IMR-90 (cell line): ENCODE data around the gene LMNTD2. TPM values are rescaled to one million over a fixed set of nuclear protein-coding genes. Genes with fewer than 3 reads are reported as not detected.

Source experiments
- ATAC-seq: fragments of 200-7000 bp; cut with Tn5 transposase; 2 replicates; pipeline ENCODE4 v1.9.1; 2020; ENCODE audit warnings: low read depth, mild to moderate bottlenecking, moderate library complexity
- BruUV-seq: library from RNA; stranded (reverse); fragments of 400-500 nt; replicated peaks from 2 replicates; lab custom pipeline; 2021; lab: Mats Ljungman, UMichigan
- CTCF ChIA-PET: fragments of 300-600 bp; formaldehyde crosslinking; extraction: SDS; loops from one replicate; lab custom pipeline; 2021; ENCODE audit warnings: antibody characterized with exemption; lab: Yijun Ruan, JAX
- POLR2A ChIA-PET: fragments of 300-600 bp; sonication (Branson Sonifier 250); formaldehyde crosslinking; loops from one replicate; lab custom pipeline; 2022; ENCODE audit warnings: antibody characterized with exemption; ENCODE audit not compliant: unreplicated experiment; lab: Charles Lee
- DNase-seq: peaks from one replicate; pipeline ENCODE4 v3.0.0; 2013
- H2AFZ ChIP-seq: replicated peaks from 2 replicates; pipeline ENCODE3; 2013; ENCODE audit warnings: low read length, mild to moderate bottlenecking; ENCODE audit not compliant: poor library complexity
- H2AK5ac ChIP-seq: 2 replicates; pipeline ENCODE4 v1.6.1; 2013; ENCODE audit warnings: low read depth, low read length, inconsistent platforms
- H2AK9ac ChIP-seq: replicated peaks from 2 replicates; pipeline ENCODE3; 2013; ENCODE audit warnings: mild to moderate bottlenecking, low read depth, low read length, moderate library complexity; ENCODE audit not compliant: poor library complexity
- H2BK120ac ChIP-seq: 2 replicates; pipeline ENCODE4 v1.6.1; 2013; ENCODE audit warnings: low read depth, low read length, inconsistent platforms
- H2BK15ac ChIP-seq: 3 replicates; pipeline ENCODE4 v1.6.1; 2013; ENCODE audit warnings: low read depth, low read length, inconsistent platforms
- H2BK20ac ChIP-seq: 2 replicates; pipeline ENCODE4 v1.6.1; 2013; ENCODE audit warnings: low read depth, mild to moderate bottlenecking, inconsistent platforms, low read length, moderate library complexity
- H2BK5ac ChIP-seq: 2 replicates; pipeline ENCODE4 v1.6.1; 2013; ENCODE audit warnings: mild to moderate bottlenecking, low read depth, low read length, inconsistent platforms; ENCODE audit not compliant: poor library complexity, severe bottlenecking
- H3K14ac ChIP-seq: replicated peaks from 2 replicates; pipeline ENCODE4 v1.6.1; 2013; ENCODE audit warnings: low read depth, low read length, inconsistent platforms
- H3K18ac ChIP-seq: 2 replicates; pipeline ENCODE4 v1.6.1; 2013; ENCODE audit warnings: low read depth, low read length, control low read depth
- H3K23ac ChIP-seq: 2 replicates; pipeline ENCODE4 v1.6.1; 2013; ENCODE audit warnings: low read depth, low read length, inconsistent platforms
- H3K27ac ChIP-seq: 2 replicates; pipeline ENCODE4 v1.5.1; 2013; ENCODE audit warnings: mild to moderate bottlenecking, control low read depth, low read length; ENCODE audit not compliant: insufficient read depth
- H3K27me3 ChIP-seq: 2 replicates; pipeline ENCODE4 v1.6.1; 2013; ENCODE audit warnings: low read length; ENCODE audit not compliant: control insufficient read depth, insufficient read depth
- H3K36me3 ChIP-seq: 2 replicates; pipeline ENCODE4 v1.6.1; 2013; ENCODE audit warnings: low read length, mixed read lengths; ENCODE audit not compliant: control insufficient read depth, insufficient read depth
- H3K4ac ChIP-seq: 2 replicates; pipeline ENCODE4 v1.6.1; 2013; ENCODE audit warnings: low read depth, low read length, inconsistent platforms
- H3K4me1 ChIP-seq: 2 replicates; pipeline ENCODE4 v1.6.1; 2013; ENCODE audit warnings: low read length, mixed read lengths; ENCODE audit not compliant: control insufficient read depth, insufficient read depth
- H3K4me2 ChIP-seq: 2 replicates; pipeline ENCODE4 v1.6.1; 2013; ENCODE audit warnings: low read depth, mild to moderate bottlenecking, control low read depth, low read length, moderate library complexity
- H3K4me3 ChIP-seq: 2 replicates; pipeline ENCODE4 v1.5.1; 2013; ENCODE audit warnings: low read depth, mild to moderate bottlenecking, control low read depth, low read length, moderate library complexity; ENCODE audit not compliant: insufficient read depth
- H3K56ac ChIP-seq: 2 replicates; pipeline ENCODE4 v1.6.1; 2013; ENCODE audit warnings: low read length, inconsistent platforms; ENCODE audit not compliant: insufficient read depth; ENCODE audit errors: extremely low read depth
- H3K79me1 ChIP-seq, 2 experiments: 2 replicates each; pipeline ENCODE4 v1.6.1; 2013; ENCODE audit warnings: low read length in 2 of 2, inconsistent platforms in 1 of 2, low read depth in 1 of 2
- H3K9ac ChIP-seq: 2 replicates; pipeline ENCODE4 v1.6.1; 2013; ENCODE audit warnings: low read depth, low read length, control low read depth
- H3K9me1 ChIP-seq: 2 replicates; pipeline ENCODE4 v1.6.1; 2013; ENCODE audit warnings: low read length, inconsistent platforms; ENCODE audit not compliant: insufficient read depth
- H3K9me3 ChIP-seq: 2 replicates; pipeline ENCODE4 v1.6.1; 2013; ENCODE audit warnings: low read length; ENCODE audit not compliant: control insufficient read depth, insufficient read depth
- H4K20me1 ChIP-seq: 2 replicates; pipeline ENCODE4 v1.6.1; 2013; ENCODE audit warnings: low read length, inconsistent platforms; ENCODE audit not compliant: insufficient read depth
- H4K5ac ChIP-seq: 2 replicates; pipeline ENCODE4 v1.6.1; 2013; ENCODE audit warnings: mild to moderate bottlenecking, low read depth, low read length, control low read depth
- H4K8ac ChIP-seq, 2 experiments: 2 replicates each; pipeline ENCODE4 v1.6.1; 2013; ENCODE audit warnings: low read depth in 2 of 2, low read length in 2 of 2, control low read depth in 1 of 2, inconsistent platforms in 1 of 2
- H4K91ac ChIP-seq: 2 replicates; pipeline ENCODE4 v1.6.1; 2013; ENCODE audit warnings: low read depth, low read length, inconsistent platforms; ENCODE audit not compliant: insufficient read depth
- MAFK ChIP-seq: IDR thresholded peaks from 2 replicates; pipeline ENCODE4 v1.6.1; 2012; ENCODE audit warnings: low read depth, low read length, improper control_type of control experiment
- NFE2L2 ChIP-seq: fragments of 150-350 bp; IDR thresholded peaks from 2 replicates; pipeline ENCODE4 v1.6.1; 2016; ENCODE audit warnings: low read depth, mild to moderate bottlenecking, low read length
- RAD21 ChIP-seq: IDR thresholded peaks from 2 replicates; pipeline ENCODE4 v1.6.1; 2012; ENCODE audit warnings: low read length, improper control_type of control experiment
- SMC3 ChIP-seq: fragments of 150-350 bp; IDR thresholded peaks from 2 replicates; pipeline ENCODE4 v1.6.1; 2016; ENCODE audit warnings: low read depth, mild to moderate bottlenecking, antibody characterized with exemption, low read length, moderate library complexity
- USF2 ChIP-seq: fragments of 150-350 bp; IDR thresholded peaks from 2 replicates; pipeline ENCODE4 v1.6.1; 2017; ENCODE audit warnings: mild to moderate bottlenecking, antibody characterized with exemption, low read length, low read depth
- WGBS, 2 experiments: methylation state at CpG; one replicate each; pipeline versions ENCODE4 v1.1.5 to v1.1.7; 2013; ENCODE audit warnings: missing lambda C conversion rate in 2 of 2; ENCODE audit not compliant: insufficient read length in 1 of 2; ENCODE audit errors: extremely low coverage in 2 of 2; 5-methylcytosine and 5-hydroxymethylcytosine counted together
- dilution Hi-C: fragments of 300-500 bp; cut with HindIII; formaldehyde crosslinking; loops from one replicate; pipeline ENCODE4 v1.14.3; 2018; ENCODE audit warnings: low sequenced_read_pairs; ENCODE audit not compliant: unreplicated experiment
- in situ Hi-C: fragments of 300-500 bp; cut with MboI; formaldehyde crosslinking; loops from 3 replicates; pipeline ENCODE4 v1.14.3; 2019; ENCODE audit warnings: low sequenced_read_pairs, inconsistent platforms, mixed read lengths
- intact Hi-C: fragments of 100-400 bp; cut with micrococcal nuclease; formaldehyde crosslinking; loops from 2 replicates; pipeline ENCODE4 v1.10.0; 2022
- polyA plus RNA-seq, 3 experiments: library from polyadenylated mRNA; depleted of rRNA; stranded (reverse); fragments of >200 nt; gene quantifications; 2 replicates each; pipeline ENCODE4 v1.2.3, GENCODE V29; 2012; ENCODE audit warnings: low replicate concordance in 1 of 3
- total RNA-seq: library from RNA; depleted of rRNA; stranded (reverse); fragments of >200 nt; gene quantifications from 2 replicates; pipeline ENCODE4 v1.2.3, GENCODE V29; 2012
- TF ChIP-seq, protein P1 (sequence below): conservative IDR thresholded peaks from 2 replicates; pipeline ENCODE4 v1.5.1; 2012; ENCODE audit warnings: mild to moderate bottlenecking, low read depth, low read length, improper control_type of control experiment

Gene LMNTD2
- total and polyA plus RNA-seq, 2 of the 4 experiments (the other 2 are of a cell fraction): 0.18 to 1.3 TPM

DNA sequence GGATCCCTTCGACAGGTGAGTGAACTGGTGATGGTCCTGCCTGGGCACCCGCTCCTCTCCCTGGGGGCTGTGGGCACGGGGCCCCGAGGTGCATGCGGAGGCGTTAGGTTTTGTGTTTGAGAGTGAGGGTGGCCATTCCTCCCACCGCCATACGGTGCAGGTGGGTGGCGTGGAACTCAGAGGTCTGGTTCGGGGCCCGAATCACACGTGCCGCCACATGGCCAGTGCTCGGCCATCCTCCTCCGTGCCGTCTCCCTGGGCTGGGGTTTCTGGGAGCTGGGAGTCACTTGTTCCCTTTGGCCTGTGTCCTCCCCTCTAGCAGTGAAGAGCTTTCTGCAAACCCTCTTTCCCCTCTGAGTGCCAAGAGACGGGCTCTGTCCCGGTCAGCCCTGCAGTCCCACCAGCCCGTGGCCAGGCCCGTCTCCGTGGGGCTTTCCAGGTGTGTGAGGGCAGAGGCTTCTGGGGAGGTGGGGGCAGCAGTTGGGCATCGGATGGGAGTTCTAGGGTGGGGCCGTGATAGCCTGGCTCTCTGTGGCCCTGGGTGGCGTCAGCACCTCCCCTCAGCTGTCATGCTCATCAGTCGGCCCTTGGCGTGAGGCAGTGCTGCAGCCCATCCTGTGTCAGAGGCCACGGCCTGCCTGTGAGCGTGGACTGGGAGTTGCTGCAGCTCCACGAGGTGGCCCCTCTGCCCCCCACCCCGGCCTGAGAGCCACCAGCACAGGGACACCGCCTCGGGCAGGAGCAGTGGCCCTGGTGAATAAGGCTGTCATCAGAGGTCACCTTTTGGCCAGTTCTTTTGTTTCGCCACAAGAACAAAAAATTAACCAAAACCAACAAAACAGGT is 45.0 kb upstream of the LMNTD2 start:
- CTCF ChIA-PET: no interaction called here
- Histone ChIP-seq H3K9ac (no peak overlapping the region), H3K23ac (no peak overlapping the region), H2BK20ac (no peak overlapping the region), H4K8ac (no peak overlapping the region), H2AK9ac (no peak overlapping the region), H3K14ac (no peak overlapping the region), H3K4ac (no peak overlapping the region), H2BK15ac (no peak overlapping the region), H3K9me3 (no peaks in the 10 kb centered on the region), H3K56ac (no peak overlapping the region), H3K4me2 (no peak overlapping the region), H3K4me3 (no peak overlapping the region), H2BK120ac (no peak overlapping the region), H2AK5ac (no peak overlapping the region), H4K20me1 (peaks cover under 1% of the 10 kb centered on the region; the same call in 1 of the 2 replicates), H3K36me3 (peaks cover 82% of the 10 kb centered on the region), H2AFZ (no peak overlapping the region), H3K27me3 (no peaks in the 10 kb centered on the region), H4K5ac (no peak overlapping the region), H3K9me1 (no peaks in the 10 kb centered on the region), H3K4me1 (no peaks in the 10 kb centered on the region), H3K79me1 (peaks cover 4 to 20% of the 10 kb centered on the region in 2 experiments; a peak in 3 of 4 replicates), H4K91ac (no peak overlapping the region), H2BK5ac (no peak overlapping the region), H3K27ac (no peak overlapping the region), H3K18ac (no peak overlapping the region)
- TF ChIP-seq RAD21 (no peak), NFE2L2 (no peak), SMC3 (no peak), USF2 (no peak), MAFK (no peak)
- TF ChIP-seq, protein P1, sequence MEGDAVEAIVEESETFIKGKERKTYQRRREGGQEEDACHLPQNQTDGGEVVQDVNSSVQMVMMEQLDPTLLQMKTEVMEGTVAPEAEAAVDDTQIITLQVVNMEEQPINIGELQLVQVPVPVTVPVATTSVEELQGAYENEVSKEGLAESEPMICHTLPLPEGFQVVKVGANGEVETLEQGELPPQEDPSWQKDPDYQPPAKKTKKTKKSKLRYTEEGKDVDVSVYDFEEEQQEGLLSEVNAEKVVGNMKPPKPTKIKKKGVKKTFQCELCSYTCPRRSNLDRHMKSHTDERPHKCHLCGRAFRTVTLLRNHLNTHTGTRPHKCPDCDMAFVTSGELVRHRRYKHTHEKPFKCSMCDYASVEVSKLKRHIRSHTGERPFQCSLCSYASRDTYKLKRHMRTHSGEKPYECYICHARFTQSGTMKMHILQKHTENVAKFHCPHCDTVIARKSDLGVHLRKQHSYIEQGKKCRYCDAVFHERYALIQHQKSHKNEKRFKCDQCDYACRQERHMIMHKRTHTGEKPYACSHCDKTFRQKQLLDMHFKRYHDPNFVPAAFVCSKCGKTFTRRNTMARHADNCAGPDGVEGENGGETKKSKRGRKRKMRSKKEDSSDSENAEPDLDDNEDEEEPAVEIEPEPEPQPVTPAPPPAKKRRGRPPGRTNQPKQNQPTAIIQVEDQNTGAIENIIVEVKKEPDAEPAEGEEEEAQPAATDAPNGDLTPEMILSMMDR: no peak
- in situ Hi-C loops (no loop called here), dilution Hi-C loops (no loop called here), intact Hi-C loops (no loop called here)
- DNase-seq (no peak), ATAC-seq (no peak)
- POLR2A ChIA-PET: no interaction called here
- no TSS peak for BruUV-seq
- 100% methylated on average over 5 of the region's 33 CpGs; no CpG with 5 or more reads in 1 of the 2 experiments for WGBS, 2 experiments
